Large intestine (tissue), 3 donors: Measurements from ENCODE around the gene SCN3A. TPM values are rescaled to one million over a fixed set of nuclear protein-coding genes. Genes with fewer than 3 reads are reported as not detected.

Experiments
- DNase-seq, 2 donors: peaks; one replicate each; pipeline versions ENCODE4 v3.0.0 to v3.0.0-alpha.2; 2013
- H3K27ac ChIP-seq: one replicate; pipeline ENCODE4 v1.5.1; 2013; ENCODE audit warnings: low read length
- H3K27me3 ChIP-seq: 2 replicates; pipeline ENCODE4 v1.6.1; 2013; ENCODE audit warnings: low read length; ENCODE audit not compliant: control insufficient read depth, insufficient read depth
- H3K36me3 ChIP-seq: 2 replicates; pipeline ENCODE4 v1.6.1; 2013; ENCODE audit warnings: low read length; ENCODE audit not compliant: control insufficient read depth, insufficient read depth
- H3K4me1 ChIP-seq: one replicate; pipeline ENCODE4 v1.6.1; 2013; ENCODE audit warnings: low read length; ENCODE audit not compliant: control insufficient read depth, insufficient read depth
- H3K4me3 ChIP-seq: one replicate; pipeline ENCODE4 v1.5.1; 2013; ENCODE audit warnings: low read length
- H3K9me3 ChIP-seq: one replicate; pipeline ENCODE4 v1.6.1; 2013; ENCODE audit warnings: mild to moderate bottlenecking, low read depth, low read length, moderate library complexity; ENCODE audit not compliant: control insufficient read depth
- WGBS: methylation state at CpG from one replicate; pipeline ENCODE4 v1.1.5; 2013; ENCODE audit warnings: low lambda C conversion rate; ENCODE audit not compliant: insufficient coverage; 5-methylcytosine and 5-hydroxymethylcytosine counted together
- polyA plus RNA-seq: library from polyadenylated mRNA; unstranded; fragments of 120-200 nt; gene quantifications from one replicate; pipeline ENCODE4 v1.2.1, GENCODE V29; 2013

Gene SCN3A
- polyA plus RNA-seq, 1 donor = 5.5 TPM

DNA sequence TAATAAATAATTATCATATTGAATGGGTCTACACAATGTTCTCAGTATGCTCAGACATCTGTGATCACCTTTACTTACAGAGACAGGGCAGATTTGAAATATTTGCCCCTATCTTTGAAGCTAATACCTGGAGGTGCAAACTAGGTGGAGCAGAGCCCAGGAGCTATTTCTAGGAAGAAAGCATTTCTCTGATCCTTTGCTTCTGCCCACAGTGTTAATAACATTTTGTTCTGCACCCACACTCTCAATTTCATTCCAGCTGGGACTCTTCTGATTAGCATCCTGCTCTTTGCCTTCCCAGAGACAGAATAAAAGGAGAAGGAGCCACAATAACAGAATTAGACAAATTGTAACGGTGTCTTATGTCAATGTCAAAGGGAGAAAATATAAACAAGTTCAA, 23.7 kb upstream of the SCN3A start:
- Histone ChIP-seq H3K9me3 (no peaks in the 10 kb centered on the region), H3K27ac (no peak overlapping the region), H3K4me3 (no peak overlapping the region), H3K4me1 (no peaks in the 10 kb centered on the region), H3K36me3 (no peaks in the 10 kb centered on the region), H3K27me3 (no peaks in the 10 kb centered on the region)
- 100% methylated on average over 1 of the region's 1 CpG for WGBS
- no peak for DNase-seq

- H3K4me3 ChIP-seq = no peak overlapping the region
- no peaks in the 10 kb centered on the region for H3K9me3 ChIP-seq
- WGBS = 67% methylated on average over 1 of the region's 1 CpG
- H3K27me3 ChIP-seq = no peaks in the 10 kb centered on the region
- H3K36me3 ChIP-seq = no peaks in the 10 kb centered on the region
- no peak for DNase-seq
- no peak overlapping the region for H3K27ac ChIP-seq
- no peaks in the 10 kb centered on the region for H3K4me1 ChIP-seq
Observed at GRCh38 chr2:165224941-165225340, 21.1 kb upstream of the SCN3A start.

- Histone ChIP-seq H3K36me3 (no peaks in the 10 kb centered on the region), H3K27me3 (no peaks in the 10 kb centered on the region), H3K4me1 (no peaks in the 10 kb centered on the region), H3K27ac (no peak overlapping the region), H3K9me3 (no peaks in the 10 kb centered on the region), H3K4me3 (no peak overlapping the region)
- DNase-seq = no peak
- WGBS = no CpG with 5 or more reads among the region's 3 CpGs
Observed at GRCh38 chr2:165219481-165219880, 15.6 kb upstream of the SCN3A start.

DNA sequence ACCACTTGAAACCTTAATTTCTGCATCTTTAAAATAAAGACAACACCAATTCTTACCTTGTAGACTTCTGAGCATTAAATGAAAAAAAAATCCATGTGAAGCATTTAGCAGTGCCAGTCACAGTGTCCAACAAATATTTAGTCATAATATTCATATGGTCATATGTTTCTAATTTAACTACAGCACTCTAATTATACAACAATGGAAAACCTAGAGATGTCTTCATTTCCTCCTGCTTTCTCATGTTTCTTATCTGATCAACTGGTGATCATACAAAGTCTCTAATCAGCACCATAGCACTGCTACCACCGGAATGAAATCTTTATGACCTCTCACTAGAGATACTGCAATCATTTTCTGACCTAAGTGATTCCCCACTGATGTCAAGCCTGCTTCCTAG, 10.2 kb upstream of the SCN3A start:
- no CpG with 5 or more reads among the region's 1 CpG for WGBS
- Histone ChIP-seq H3K9me3 (no peaks in the 10 kb centered on the region), H3K36me3 (no peaks in the 10 kb centered on the region), H3K4me3 (no peak overlapping the region), H3K27me3 (no peaks in the 10 kb centered on the region), H3K27ac (no peak overlapping the region), H3K4me1 (no peaks in the 10 kb centered on the region)
- no peak for DNase-seq

DNA sequence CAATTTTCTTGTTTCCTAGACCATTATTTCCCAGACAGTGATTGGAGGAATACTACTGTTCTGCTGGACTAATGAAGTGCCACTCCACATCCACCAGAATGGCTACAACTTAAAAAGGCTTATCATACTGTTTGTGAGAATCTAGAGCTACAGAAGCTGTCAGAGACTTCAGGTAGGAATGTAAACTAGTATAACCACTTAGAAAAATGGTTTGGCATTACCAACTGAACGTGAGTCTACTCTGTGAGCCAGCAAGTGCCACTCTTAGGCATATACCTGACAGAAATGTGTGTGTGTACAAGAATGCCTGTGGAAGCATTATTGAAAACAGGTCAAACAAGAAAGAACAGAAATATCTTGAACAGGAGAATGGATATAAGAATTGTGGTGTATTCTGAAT, 4.2 kb upstream of the SCN3A start:
- no peak overlapping the region for H3K27ac ChIP-seq
- no peaks in the 10 kb centered on the region for H3K36me3 ChIP-seq
- 100% methylated on average over 1 of the region's 1 CpG for whole genome bisulfite sequencing
- H3K4me3 ChIP-seq = no peak overlapping the region
- no peak for DNase-seq
- no peaks in the 10 kb centered on the region for H3K4me1 ChIP-seq
- H3K9me3 ChIP-seq = no peaks in the 10 kb centered on the region
- no peaks in the 10 kb centered on the region for H3K27me3 ChIP-seq

GRCh38 chr2:165205865-165206264, 2.0 kb upstream of the SCN3A start:
- H3K27ac ChIP-seq = no peak overlapping the region
- 100% methylated on average over 1 of the region's 2 CpGs for WGBS
- H3K36me3 ChIP-seq = no peaks in the 10 kb centered on the region
- DNase-seq = no peak
- no peak overlapping the region for H3K4me3 ChIP-seq
- no peaks in the 10 kb centered on the region for H3K27me3 ChIP-seq
- no peaks in the 10 kb centered on the region for H3K9me3 ChIP-seq
- H3K4me1 ChIP-seq = no peaks in the 10 kb centered on the region

GRCh38 chr2:165202239-165202638, 1.6 kb downstream of the SCN3A start:
- Histone ChIP-seq H3K4me3 (no peak overlapping the region), H3K27me3 (no peaks in the 10 kb centered on the region), H3K36me3 (no peaks in the 10 kb centered on the region), H3K27ac (no peak overlapping the region), H3K4me1 (no peaks in the 10 kb centered on the region), H3K9me3 (no peaks in the 10 kb centered on the region)
- no CpG with 5 or more reads among the region's 1 CpG for WGBS
- no peak for DNase-seq

GRCh38 chr2:165198181-165198580, 5.7 kb downstream of the SCN3A start:
- no peak overlapping the region for H3K27ac ChIP-seq
- no peak overlapping the region for H3K4me3 ChIP-seq
- no peaks in the 10 kb centered on the region for H3K4me1 ChIP-seq
- H3K27me3 ChIP-seq = no peaks in the 10 kb centered on the region
- no peaks in the 10 kb centered on the region for H3K9me3 ChIP-seq
- no peaks in the 10 kb centered on the region for H3K36me3 ChIP-seq
- no peak for DNase-seq
- WGBS = no CpG with 5 or more reads among the region's 2 CpGs

- WGBS = no CpG with 5 or more reads among the region's 1 CpG
- H3K27ac ChIP-seq = no peak overlapping the region
- H3K9me3 ChIP-seq = no peaks in the 10 kb centered on the region
- DNase-seq = no peak
- no peaks in the 10 kb centered on the region for H3K36me3 ChIP-seq
- no peaks in the 10 kb centered on the region for H3K27me3 ChIP-seq
- H3K4me3 ChIP-seq = no peak overlapping the region
- no peaks in the 10 kb centered on the region for H3K4me1 ChIP-seq
Observed at GRCh38 chr2:165197346-165197745, 6.5 kb downstream of the SCN3A start.

DNA sequence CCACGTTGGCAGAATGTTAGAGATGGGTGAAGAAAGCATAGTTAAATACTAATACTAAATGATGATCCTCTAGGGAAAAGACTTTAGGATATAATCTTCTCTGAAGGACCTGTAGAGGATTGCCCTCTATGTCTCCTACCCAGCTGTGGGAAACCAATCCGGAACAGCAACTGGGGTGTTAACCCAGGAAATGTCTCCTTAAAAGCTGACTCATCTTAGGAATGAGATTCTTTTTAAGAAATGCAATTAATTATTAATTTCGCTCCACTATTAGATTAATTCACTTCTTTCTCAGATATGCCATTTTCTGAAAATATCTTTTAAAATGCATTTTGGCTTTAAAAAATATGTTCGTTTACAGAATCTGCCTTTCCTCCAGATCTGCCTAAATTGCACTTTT, 7.4 kb downstream of the SCN3A start:
- 86% methylated on average over 2 of the region's 4 CpGs for whole genome bisulfite sequencing

GRCh38 chr2:165193178-165193777, 10.6 kb downstream of the SCN3A start:
- no CpG with 5 or more reads among the region's 4 CpGs for WGBS
- H3K27me3 ChIP-seq = no peaks in the 10 kb centered on the region
- no peak for DNase-seq
- no peak overlapping the region for H3K4me3 ChIP-seq
- no peaks in the 10 kb centered on the region for H3K36me3 ChIP-seq
- H3K9me3 ChIP-seq = no peaks in the 10 kb centered on the region
- no peaks in the 10 kb centered on the region for H3K4me1 ChIP-seq
- no peak overlapping the region for H3K27ac ChIP-seq

More for the DNA sequence above, 7.4 kb downstream of the SCN3A start:
- no peaks in the 10 kb centered on the region for H3K27me3 ChIP-seq
- H3K4me1 ChIP-seq = no peaks in the 10 kb centered on the region
- H3K9me3 ChIP-seq = no peaks in the 10 kb centered on the region
- no peaks in the 10 kb centered on the region for H3K36me3 ChIP-seq
- no peak for DNase-seq
- H3K27ac ChIP-seq = no peak overlapping the region
- no peak overlapping the region for H3K4me3 ChIP-seq
